CD4-positive, CD25-positive, alpha-beta regulatory T cell (primary cell): Measurements from ENCODE around the gene KANSL1L. TPM values are rescaled to one million over a fixed set of nuclear protein-coding genes. Genes with fewer than 3 reads are reported as not detected.
A peak's percentile ranks its signal among the peaks of the same experiment; 100 is the strongest.

Experiments
- ATAC-seq, 2 donors: fragments of 150-1000 bp; cut with Tn5 transposase; one replicate each; pipeline ENCODE4 v1.10.0; 2021; ENCODE audit warnings: low read depth in 2 of 2, moderate number of reproducible peaks in 2 of 2, moderate library complexity in 1 of 2
- DNase-seq, 3 donors: peaks; one replicate each; pipeline versions ENCODE4 v3.0.0 to v3.0.0-alpha.2; 2012 to 2022; ENCODE audit warnings: mixed read lengths in 1 of 3
- H3K27ac ChIP-seq: one replicate; pipeline ENCODE4 v1.7.0; 2013; ENCODE audit warnings: mild to moderate bottlenecking, low read length; ENCODE audit not compliant: insufficient read depth, poor library complexity, severe bottlenecking
- H3K27me3 ChIP-seq: one replicate; pipeline ENCODE4 v1.7.0; 2013; ENCODE audit warnings: low read length; ENCODE audit not compliant: control insufficient read depth, insufficient read depth
- H3K36me3 ChIP-seq: one replicate; pipeline ENCODE4 v1.7.0; 2013; ENCODE audit warnings: mild to moderate bottlenecking, low read length, moderate library complexity; ENCODE audit not compliant: control insufficient read depth, insufficient read depth
- H3K4me1 ChIP-seq: 2 replicates; pipeline ENCODE4 v1.7.0; 2013; ENCODE audit warnings: mild to moderate bottlenecking, low read length; ENCODE audit not compliant: insufficient read depth, control insufficient read depth, poor library complexity, severe bottlenecking
- H3K4me3 ChIP-seq: one replicate; pipeline ENCODE4 v1.7.0; 2013; ENCODE audit warnings: low read depth, mild to moderate bottlenecking, low read length, moderate library complexity
- H3K9me3 ChIP-seq, 2 experiments: 1 replicate in 1 of 2; 2 replicates in 1 of 2; pipeline ENCODE4 v1.7.0; 2013; ENCODE audit warnings: low read length in 2 of 2, mild to moderate bottlenecking in 1 of 2, moderate library complexity in 1 of 2; ENCODE audit not compliant: control insufficient read depth in 2 of 2
- H3K27ac Mint-ChIP-seq, 3 donors: one replicate each; pipeline ENCODE4 v1.8.0; 2020 to 2022; ENCODE audit warnings: mild to moderate bottlenecking in 3 of 3, mixed read lengths in 3 of 3, moderate library complexity in 2 of 3
- H3K27me3 Mint-ChIP-seq: one replicate; pipeline ENCODE4 v1.8.0; 2022; ENCODE audit warnings: mild to moderate bottlenecking, mixed read lengths
- H3K36me3 Mint-ChIP-seq: one replicate; pipeline ENCODE4 v1.8.0; 2020; ENCODE audit warnings: mixed read lengths
- H3K4me1 Mint-ChIP-seq, 4 donors: one replicate each; pipeline ENCODE4 v1.8.0; 2020 to 2022; ENCODE audit warnings: mixed read lengths in 4 of 4, mild to moderate bottlenecking in 1 of 4
- H3K4me3 Mint-ChIP-seq, 4 donors: one replicate each; pipeline ENCODE4 v1.8.0; 2020 to 2022; ENCODE audit warnings: mild to moderate bottlenecking in 4 of 4, mixed read lengths in 4 of 4, moderate library complexity in 3 of 4
- H3K9me3 Mint-ChIP-seq, 7 donors: one replicate each; pipeline ENCODE4 v1.8.0; 2020 to 2022; ENCODE audit warnings: mixed read lengths in 7 of 7, mild to moderate bottlenecking in 3 of 7, moderate library complexity in 2 of 7
- polyA plus RNA-seq, 4 donors: library from polyadenylated mRNA; unstranded; fragments of 300-500 nt; fragmentation: Illumina TruSeq; gene quantifications; one replicate each; pipeline ENCODE4 v1.2.3, GENCODE V29; 2021
- total RNA-seq: library from RNA; stranded (reverse); gene quantifications from one replicate; pipeline ENCODE4 v1.2.3, GENCODE V29; 2022

Gene KANSL1L
- total and polyA plus RNA-seq, 5 donors from 2014 or later: 0.49 to 7.3 (median 0.96) TPM

- Mint-ChIP-seq H3K36me3 (no peaks in the 10 kb centered on the region), H3K4me3 (no peak overlapping the region), H3K4me1 (no peaks in the 10 kb centered on the region), H3K27ac (no peak overlapping the region), H3K9me3 (no peaks in the 10 kb centered on the region), H3K27me3 (peaks cover 51% of the 10 kb centered on the region)
- DNase-seq: peak in 2 of 3 donors; percentile 40 to 45
- Histone ChIP-seq H3K27me3 (peaks cover 4% of the 10 kb centered on the region), H3K4me3 (no peak overlapping the region), H3K9me3 (no peaks in the 10 kb centered on the region), H3K36me3 (no peaks in the 10 kb centered on the region), H3K4me1 (no peaks in the 10 kb centered on the region), H3K27ac (no peak overlapping the region)
- ATAC-seq: no peak
Observed at GRCh38 chr2:210199186-210199765, 28.1 kb upstream of the KANSL1L start.

GRCh38 chr2:210198326-210198725 lies 27.1 kb upstream of the KANSL1L start:
- no peak overlapping the region for H3K27ac ChIP-seq
- no peak for DNase-seq
- no peaks in the 10 kb centered on the region for H3K9me3 ChIP-seq
- H3K9me3 Mint-ChIP-seq: no peaks in the 10 kb centered on the region
- no peak overlapping the region for H3K4me3 ChIP-seq
- peaks cover 47% of the 10 kb centered on the region for H3K27me3 Mint-ChIP-seq
- no peak for ATAC-seq
- H3K36me3 ChIP-seq: no peaks in the 10 kb centered on the region
- H3K4me1 ChIP-seq: no peaks in the 10 kb centered on the region
- H3K27ac Mint-ChIP-seq: no peak overlapping the region
- no peaks in the 10 kb centered on the region for H3K36me3 Mint-ChIP-seq
- H3K27me3 ChIP-seq: peaks cover 4% of the 10 kb centered on the region
- H3K4me3 Mint-ChIP-seq: peak overlapping the region in 1 of 4 donors; percentile 7
- H3K4me1 Mint-ChIP-seq: no peaks in the 10 kb centered on the region

GRCh38 chr2:210197720-210198119 lies 26.5 kb upstream of the KANSL1L start:
- Histone ChIP-seq H3K36me3 (no peaks in the 10 kb centered on the region), H3K27ac (no peak overlapping the region), H3K9me3 (no peaks in the 10 kb centered on the region), H3K27me3 (peaks cover 4% of the 10 kb centered on the region), H3K4me1 (no peaks in the 10 kb centered on the region), H3K4me3 (no peak overlapping the region)
- no peaks in the 10 kb centered on the region for H3K36me3 Mint-ChIP-seq
- DNase-seq (no peak), ATAC-seq (no peak)
- H3K27ac Mint-ChIP-seq: no peak overlapping the region
- no peaks in the 10 kb centered on the region for H3K4me1 Mint-ChIP-seq
- H3K4me3 Mint-ChIP-seq: no peak overlapping the region
- no peaks in the 10 kb centered on the region for H3K9me3 Mint-ChIP-seq
- H3K27me3 Mint-ChIP-seq: peaks cover 41% of the 10 kb centered on the region

GRCh38 chr2:210195101-210195852 lies 24.1 kb upstream of the KANSL1L start:
- Mint-ChIP-seq H3K4me3 (no peak overlapping the region), H3K36me3 (no peaks in the 10 kb centered on the region), H3K4me1 (no peaks in the 10 kb centered on the region), H3K27ac (no peak overlapping the region), H3K9me3 (no peaks in the 10 kb centered on the region), H3K27me3 (peaks cover 38% of the 10 kb centered on the region)
- Histone ChIP-seq H3K4me3 (no peak overlapping the region), H3K36me3 (no peaks in the 10 kb centered on the region), H3K27me3 (peaks cover 4% of the 10 kb centered on the region), H3K9me3 (no peaks in the 10 kb centered on the region), H3K27ac (no peak overlapping the region), H3K4me1 (no peaks in the 10 kb centered on the region)
- DNase-seq (peak in 2 of 3 donors; percentile 57 to 63), ATAC-seq (no peak)

- Histone ChIP-seq H3K27me3 (peaks cover 9% of the 10 kb centered on the region), H3K4me3 (no peak overlapping the region), H3K36me3 (no peaks in the 10 kb centered on the region), H3K4me1 (no peaks in the 10 kb centered on the region), H3K9me3 (peaks cover 0 to 2% of the 10 kb centered on the region in 2 experiments), H3K27ac (no peak overlapping the region)
- Mint-ChIP-seq H3K36me3 (no peaks in the 10 kb centered on the region), H3K4me3 (no peak overlapping the region), H3K27me3 (peaks cover 46% of the 10 kb centered on the region), H3K27ac (no peak overlapping the region), H3K4me1 (no peaks in the 10 kb centered on the region), H3K9me3 (peaks cover 0 to 17% (median 9%) of the 10 kb centered on the region in 7 donors)
- ATAC-seq: no peak
- DNase-seq: no peak
Observed at GRCh38 chr2:210190345-210190744, 19.1 kb upstream of the KANSL1L start.

- H3K9me3 ChIP-seq: peaks cover 6% of the 10 kb centered on the region in 2 experiments
- H3K36me3 Mint-ChIP-seq: peaks cover 3% of the 10 kb centered on the region
- H3K36me3 ChIP-seq: no peaks in the 10 kb centered on the region
- H3K4me3 ChIP-seq: no peak overlapping the region
- H3K9me3 Mint-ChIP-seq: peaks cover 0 to 23% (median 12%) of the 10 kb centered on the region in 7 donors
- ATAC-seq: no peak
- no peak for DNase-seq
- peaks cover 43% of the 10 kb centered on the region for H3K27me3 Mint-ChIP-seq
- H3K4me3 Mint-ChIP-seq: no peak overlapping the region
- no peaks in the 10 kb centered on the region for H3K4me1 Mint-ChIP-seq
- peaks cover 9% of the 10 kb centered on the region for H3K27me3 ChIP-seq
- no peak overlapping the region for H3K27ac Mint-ChIP-seq
- H3K4me1 ChIP-seq: no peaks in the 10 kb centered on the region
- H3K27ac ChIP-seq: no peak overlapping the region
Observed at GRCh38 chr2:210189452-210190138, 18.4 kb upstream of the KANSL1L start.

- Histone ChIP-seq H3K36me3 (no peaks in the 10 kb centered on the region), H3K27ac (no peak overlapping the region), H3K4me1 (no peaks in the 10 kb centered on the region), H3K4me3 (no peak overlapping the region), H3K27me3 (peaks cover 9% of the 10 kb centered on the region), H3K9me3 (peaks cover 10 to 12% of the 10 kb centered on the region in 2 experiments)
- Mint-ChIP-seq H3K9me3 (peaks cover 2 to 31% (median 17%) of the 10 kb centered on the region in 7 donors), H3K4me3 (no peak overlapping the region), H3K27ac (no peak overlapping the region), H3K36me3 (peaks cover 7% of the 10 kb centered on the region), H3K27me3 (peaks cover 47% of the 10 kb centered on the region), H3K4me1 (no peaks in the 10 kb centered on the region)
- ATAC-seq (no peak), DNase-seq (no peak)
Observed at GRCh38 chr2:210188755-210189154, 17.5 kb upstream of the KANSL1L start.
